ENCODE measurements around the gene ANKRD28. TPM values are rescaled to one million over a fixed set of nuclear protein-coding genes. Genes with fewer than 3 reads are reported as not detected.

The ANKRD28 gene
- total and polyA plus RNA-seq, 2 of the 8 experiments (the other 6 are each of a cell fraction or from before 2014, with no cell fraction given), result 39.1 to 61.7 TPM

DNA sequence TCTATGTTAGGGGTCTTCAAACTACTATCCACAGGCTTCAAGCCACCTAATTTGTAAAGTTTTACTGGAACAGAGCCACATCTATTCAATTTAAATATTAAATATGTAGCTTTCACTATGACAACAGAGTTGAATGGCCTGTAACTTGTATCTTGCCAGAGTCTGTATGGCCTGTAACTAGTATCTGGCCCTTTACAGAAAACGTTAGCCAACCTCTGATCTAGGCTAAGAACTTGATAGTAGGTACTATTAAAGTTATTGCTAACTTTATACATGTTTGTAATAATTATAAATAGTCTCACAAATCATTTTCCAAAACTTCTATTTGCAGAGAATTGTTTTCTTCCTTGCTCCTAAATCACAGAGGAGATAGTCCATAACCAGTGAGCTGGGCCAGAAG is 40.0 kb downstream of the ANKRD28 start:
- Histone ChIP-seq H3K4me1 (replicated peaks in 1 of 4; ENCODE audit: control insufficient read depth in 3 of 4, insufficient read depth in 4 of 4, low read length in 3 of 4) (peaks cover 0 to 18% (median 11%) of the 10 kb centered on the region in 4 experiments; a peak in 4 of 7 replicates), H3K14ac (ENCODE audit: insufficient read length) (no peak overlapping the region)
- no peak for TF ChIP-seq JUN (IDR thresholded peaks at IDR 0.05; ENCODE audit: low read depth, low read length)
- TF ChIP-seq CREB1 (IDR thresholded peaks at IDR 0.05), result no peak
- no peak for TF ChIP-seq POU5F1 (IDR thresholded peaks at IDR 0.05; ENCODE audit: low read depth, low read length)
- no peak for TF ChIP-seq ASH2L (IDR thresholded peaks at IDR 0.05; ENCODE audit: low read length)
- TF ChIP-seq YY1 (IDR thresholded peaks at IDR 0.05; ENCODE audit: low read depth, low read length), result no peak
- TF ChIP-seq JUND (IDR thresholded peaks at IDR 0.05; ENCODE audit: low read length), result no peak
- TF ChIP-seq KDM5A (IDR thresholded peaks at IDR 0.05; ENCODE audit: low read length), result no peak
- TF ChIP-seq, protein P1, sequence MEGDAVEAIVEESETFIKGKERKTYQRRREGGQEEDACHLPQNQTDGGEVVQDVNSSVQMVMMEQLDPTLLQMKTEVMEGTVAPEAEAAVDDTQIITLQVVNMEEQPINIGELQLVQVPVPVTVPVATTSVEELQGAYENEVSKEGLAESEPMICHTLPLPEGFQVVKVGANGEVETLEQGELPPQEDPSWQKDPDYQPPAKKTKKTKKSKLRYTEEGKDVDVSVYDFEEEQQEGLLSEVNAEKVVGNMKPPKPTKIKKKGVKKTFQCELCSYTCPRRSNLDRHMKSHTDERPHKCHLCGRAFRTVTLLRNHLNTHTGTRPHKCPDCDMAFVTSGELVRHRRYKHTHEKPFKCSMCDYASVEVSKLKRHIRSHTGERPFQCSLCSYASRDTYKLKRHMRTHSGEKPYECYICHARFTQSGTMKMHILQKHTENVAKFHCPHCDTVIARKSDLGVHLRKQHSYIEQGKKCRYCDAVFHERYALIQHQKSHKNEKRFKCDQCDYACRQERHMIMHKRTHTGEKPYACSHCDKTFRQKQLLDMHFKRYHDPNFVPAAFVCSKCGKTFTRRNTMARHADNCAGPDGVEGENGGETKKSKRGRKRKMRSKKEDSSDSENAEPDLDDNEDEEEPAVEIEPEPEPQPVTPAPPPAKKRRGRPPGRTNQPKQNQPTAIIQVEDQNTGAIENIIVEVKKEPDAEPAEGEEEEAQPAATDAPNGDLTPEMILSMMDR (IDR thresholded peaks at IDR 0.05; ENCODE audit: control extremely low read depth in 1 of 3, insufficient read depth in 1 of 3, low read depth in 1 of 3, low read length in 3 of 3), result no peak
- TF ChIP-seq, protein P2, sequence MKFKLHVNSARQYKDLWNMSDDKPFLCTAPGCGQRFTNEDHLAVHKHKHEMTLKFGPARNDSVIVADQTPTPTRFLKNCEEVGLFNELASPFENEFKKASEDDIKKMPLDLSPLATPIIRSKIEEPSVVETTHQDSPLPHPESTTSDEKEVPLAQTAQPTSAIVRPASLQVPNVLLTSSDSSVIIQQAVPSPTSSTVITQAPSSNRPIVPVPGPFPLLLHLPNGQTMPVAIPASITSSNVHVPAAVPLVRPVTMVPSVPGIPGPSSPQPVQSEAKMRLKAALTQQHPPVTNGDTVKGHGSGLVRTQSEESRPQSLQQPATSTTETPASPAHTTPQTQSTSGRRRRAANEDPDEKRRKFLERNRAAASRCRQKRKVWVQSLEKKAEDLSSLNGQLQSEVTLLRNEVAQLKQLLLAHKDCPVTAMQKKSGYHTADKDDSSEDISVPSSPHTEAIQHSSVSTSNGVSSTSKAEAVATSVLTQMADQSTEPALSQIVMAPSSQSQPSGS (IDR thresholded peaks at IDR 0.05; ENCODE audit: low read length), result no peak
- TF ChIP-seq MAFK (IDR thresholded peaks at IDR 0.05; ENCODE audit: low read depth, low read length), result no peak
- no peak for TF ChIP-seq POLR2AphosphoS5 (IDR thresholded peaks at IDR 0.05; ENCODE audit: low read depth, low read length)

More for the DNA sequence above, 40.0 kb downstream of the ANKRD28 start:
- H2BK12ac ChIP-seq (ENCODE audit: low read depth, low read length), result no peak overlapping the region
- H2BK5ac ChIP-seq (ENCODE audit: low read depth, low read length), result no peak overlapping the region
- H2BK15ac ChIP-seq (ENCODE audit: low read length), result no peak overlapping the region
- no peaks in the 10 kb centered on the region for H3K36me3 ChIP-seq (ENCODE audit: control insufficient read depth in 2 of 4, insufficient read depth in 4 of 4, low read length in 3 of 4)
- no peaks in the 10 kb centered on the region for H3K9me3 ChIP-seq (ENCODE audit: insufficient read depth in 2 of 2, low read depth in 1 of 2, low read length in 1 of 2)
- ChIA-PET POLR2A (ENCODE audit: partially characterized antibody) (interaction anchor here (0.8 kb wide), 1 partner anchor 31 kb away, joined by 3 read pairs; no protein-coding TSS in a partner anchor), CTCF (ENCODE audit: partially characterized antibody) (no interaction called here)
- H2AK5ac ChIP-seq (ENCODE audit: low read depth, low read length), result no peak overlapping the region
- no peak overlapping the region for H2BK120ac ChIP-seq (replicated peaks; ENCODE audit: low read depth, low read length)
- 90% methylated on average over 1 of the region's 1 CpG; no CpG with 5 or more reads in 1 of the 2 experiments for WGBS, 2 experiments (ENCODE audit: extremely low coverage in 1 of 2, insufficient coverage in 1 of 2, insufficient read length in 1 of 2, insufficient replicate concordance in 2 of 2, low coverage in 1 of 2, low lambda C conversion rate in 2 of 2, missing lambda C conversion rate in 1 of 2)
- no peaks in the 10 kb centered on the region for H4K20me1 ChIP-seq (replicated peaks in 1 of 2; ENCODE audit: control insufficient read depth in 1 of 2, insufficient read depth in 2 of 2, low read length in 2 of 2)
- H3K4me3 ChIP-seq (ENCODE audit: extremely low read depth in 1 of 4, insufficient read depth in 2 of 4, low read depth in 3 of 4, low read length in 4 of 4), result no peak overlapping the region
- peaks cover 0 to 20% of the 10 kb centered on the region in 2 experiments; a peak in 2 of 4 replicates for H3K79me2 ChIP-seq (ENCODE audit: control insufficient read depth in 1 of 2, insufficient read depth in 2 of 2, low read length in 2 of 2)
- H3K27ac ChIP-seq (ENCODE audit: low read depth, low read length), result no peak overlapping the region
- no peak overlapping the region for H2BK20ac ChIP-seq (ENCODE audit: low read length)
- FAIRE-seq (no peak), DNase-seq (ENCODE audit: low read depth in 1 of 2, low spot score in 2 of 2) (no peak)
- no peak overlapping the region for H3K9ac ChIP-seq (replicated peaks in 1 of 4; ENCODE audit: extremely low read depth in 1 of 4, low read depth in 3 of 4, low read length in 3 of 4)
- no peak overlapping the region for H3K56ac ChIP-seq (replicated peaks; ENCODE audit: insufficient read length, low read depth, low read length)
- H4K91ac ChIP-seq (replicated peaks; ENCODE audit: insufficient read length, low read length), result no peak overlapping the region
- no peak overlapping the region for H3K23ac ChIP-seq (ENCODE audit: insufficient read length)
- no peak overlapping the region for H3K4me2 ChIP-seq (ENCODE audit: insufficient read depth in 1 of 2, low read depth in 2 of 2, low read length in 2 of 2)
- H2AFZ ChIP-seq (ENCODE audit: low read length), result no peak overlapping the region
- H3K79me1 ChIP-seq (ENCODE audit: low read depth, low read length), result no peaks in the 10 kb centered on the region
- H3K23me2 ChIP-seq (ENCODE audit: low read depth, low read length), result no peaks in the 10 kb centered on the region
- no peak overlapping the region for H4K8ac ChIP-seq (ENCODE audit: extremely low read depth, insufficient read depth, low read length)
- no peaks in the 10 kb centered on the region for H3K27me3 ChIP-seq (replicated peaks in 1 of 4; ENCODE audit: control insufficient read depth in 3 of 4, extremely low read depth in 1 of 4, insufficient read depth in 3 of 4, low read length in 3 of 4)
- no peak overlapping the region for H3K4ac ChIP-seq (replicated peaks; ENCODE audit: insufficient read length, low read depth, low read length)
- H4K5ac ChIP-seq (ENCODE audit: insufficient read length, low read depth, low read length), result no peak overlapping the region
- no peak overlapping the region for H3K18ac ChIP-seq (ENCODE audit: extremely low read depth, low read length)
